Astrocyte of the spinal cord (primary cell): ENCODE results near the gene ZBTB49.
"Not testable (repeated sequence)": the region's sequence is repeated elsewhere in the genome, so short reads cannot be mapped to it uniquely, and the experiment has no call there.

ENCODE experiments used
- DNase-seq: peaks from one replicate; pipeline ENCODE4 v3.0.0; 2011; ENCODE audit warnings: low read depth, low spot score
- H3K4me3 ChIP-seq: 2 replicates; pipeline ENCODE4 v1.5.1; 2011; ENCODE audit warnings: low read depth, mild to moderate bottlenecking, low read length, moderate library complexity
- in situ Hi-C: cut with HindIII; loops from 2 replicates; pipeline ENCODE4 v1.10.0; 2017; ENCODE audit warnings: low sequenced_read_pairs
- TF ChIP-seq, protein P1 (sequence below): IDR thresholded peaks from 2 replicates; pipeline ENCODE4 v1.5.1; 2012; ENCODE audit warnings: low read depth, mild to moderate bottlenecking, low read length, inconsistent platforms

The ZBTB49 gene

DNA sequence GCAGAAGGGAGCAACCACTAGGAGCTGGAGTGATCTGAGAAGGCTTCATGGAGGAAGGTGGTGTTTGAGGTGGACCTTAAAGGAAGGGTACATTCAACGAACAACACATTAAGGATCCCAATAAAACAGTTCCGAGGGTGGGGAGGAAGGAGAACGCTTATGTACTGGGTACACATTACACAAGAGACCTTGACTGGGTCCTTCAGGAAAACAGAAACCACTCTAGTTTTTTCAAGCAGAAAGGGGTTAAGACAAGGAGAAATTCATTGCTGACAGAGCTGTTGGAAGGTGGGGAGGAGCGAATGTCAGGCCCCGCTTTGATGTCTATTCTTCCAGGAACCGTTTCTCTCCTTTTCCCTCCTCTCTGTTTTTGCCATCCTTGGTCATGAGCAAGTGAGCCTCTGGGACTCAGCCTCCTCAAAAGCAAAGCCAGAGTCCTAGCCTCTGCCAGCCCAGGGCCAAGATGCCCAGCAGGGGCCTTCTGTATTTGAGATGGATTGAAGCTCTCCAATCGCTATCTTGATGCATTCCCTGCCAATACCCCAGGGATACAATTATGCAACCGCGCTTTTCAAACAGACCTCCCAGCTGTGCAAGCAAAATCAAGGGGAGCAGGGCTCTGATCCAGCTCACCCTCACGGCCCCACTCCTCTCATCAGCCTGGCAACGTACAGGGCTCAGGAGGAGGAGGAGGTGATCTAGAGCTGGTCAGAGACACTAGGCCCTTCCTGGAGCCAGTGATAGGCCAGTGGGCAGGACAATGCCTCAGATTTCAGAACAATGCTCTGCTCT, 48.4 kb downstream of the ZBTB49 start:
- in situ Hi-C loops: no loop called here
- no peak for DNase-seq
- H3K4me3 ChIP-seq: no peak overlapping the region
- TF ChIP-seq, protein P1, sequence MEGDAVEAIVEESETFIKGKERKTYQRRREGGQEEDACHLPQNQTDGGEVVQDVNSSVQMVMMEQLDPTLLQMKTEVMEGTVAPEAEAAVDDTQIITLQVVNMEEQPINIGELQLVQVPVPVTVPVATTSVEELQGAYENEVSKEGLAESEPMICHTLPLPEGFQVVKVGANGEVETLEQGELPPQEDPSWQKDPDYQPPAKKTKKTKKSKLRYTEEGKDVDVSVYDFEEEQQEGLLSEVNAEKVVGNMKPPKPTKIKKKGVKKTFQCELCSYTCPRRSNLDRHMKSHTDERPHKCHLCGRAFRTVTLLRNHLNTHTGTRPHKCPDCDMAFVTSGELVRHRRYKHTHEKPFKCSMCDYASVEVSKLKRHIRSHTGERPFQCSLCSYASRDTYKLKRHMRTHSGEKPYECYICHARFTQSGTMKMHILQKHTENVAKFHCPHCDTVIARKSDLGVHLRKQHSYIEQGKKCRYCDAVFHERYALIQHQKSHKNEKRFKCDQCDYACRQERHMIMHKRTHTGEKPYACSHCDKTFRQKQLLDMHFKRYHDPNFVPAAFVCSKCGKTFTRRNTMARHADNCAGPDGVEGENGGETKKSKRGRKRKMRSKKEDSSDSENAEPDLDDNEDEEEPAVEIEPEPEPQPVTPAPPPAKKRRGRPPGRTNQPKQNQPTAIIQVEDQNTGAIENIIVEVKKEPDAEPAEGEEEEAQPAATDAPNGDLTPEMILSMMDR: no peak

DNA sequence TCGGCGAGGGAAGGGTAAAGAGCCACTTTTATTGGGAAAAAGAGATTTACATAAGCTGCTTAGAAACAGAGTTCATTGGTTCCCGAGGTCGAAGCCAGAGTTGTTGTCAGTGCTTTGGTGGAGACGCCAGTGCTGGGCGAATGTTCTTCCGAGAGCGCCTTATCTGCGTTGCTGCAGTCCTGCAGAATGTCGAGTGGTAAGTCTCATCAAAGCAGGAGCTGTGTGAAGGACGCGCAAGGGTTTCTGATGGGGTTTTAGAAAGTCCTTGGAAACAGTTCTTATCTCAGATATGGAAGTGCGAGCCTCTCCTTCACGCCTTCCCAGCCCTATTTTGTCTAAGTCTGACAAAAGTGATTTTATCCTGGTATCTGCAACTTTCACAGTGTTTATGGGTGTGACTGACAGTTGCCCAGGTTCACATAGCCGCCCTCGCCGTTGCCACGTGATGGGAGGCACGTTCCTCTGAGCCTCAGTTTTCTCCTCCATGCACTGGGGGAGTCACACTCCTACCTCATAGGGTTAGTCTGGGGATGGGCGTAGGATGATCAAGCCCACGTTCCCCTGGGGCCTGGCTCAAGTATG, 49.5 kb downstream of the ZBTB49 start:
- H3K4me3 ChIP-seq: no peak overlapping the region
- DNase-seq: no peak
- TF ChIP-seq, protein P1: no peak
- in situ Hi-C loops: no loop called here

DNA sequence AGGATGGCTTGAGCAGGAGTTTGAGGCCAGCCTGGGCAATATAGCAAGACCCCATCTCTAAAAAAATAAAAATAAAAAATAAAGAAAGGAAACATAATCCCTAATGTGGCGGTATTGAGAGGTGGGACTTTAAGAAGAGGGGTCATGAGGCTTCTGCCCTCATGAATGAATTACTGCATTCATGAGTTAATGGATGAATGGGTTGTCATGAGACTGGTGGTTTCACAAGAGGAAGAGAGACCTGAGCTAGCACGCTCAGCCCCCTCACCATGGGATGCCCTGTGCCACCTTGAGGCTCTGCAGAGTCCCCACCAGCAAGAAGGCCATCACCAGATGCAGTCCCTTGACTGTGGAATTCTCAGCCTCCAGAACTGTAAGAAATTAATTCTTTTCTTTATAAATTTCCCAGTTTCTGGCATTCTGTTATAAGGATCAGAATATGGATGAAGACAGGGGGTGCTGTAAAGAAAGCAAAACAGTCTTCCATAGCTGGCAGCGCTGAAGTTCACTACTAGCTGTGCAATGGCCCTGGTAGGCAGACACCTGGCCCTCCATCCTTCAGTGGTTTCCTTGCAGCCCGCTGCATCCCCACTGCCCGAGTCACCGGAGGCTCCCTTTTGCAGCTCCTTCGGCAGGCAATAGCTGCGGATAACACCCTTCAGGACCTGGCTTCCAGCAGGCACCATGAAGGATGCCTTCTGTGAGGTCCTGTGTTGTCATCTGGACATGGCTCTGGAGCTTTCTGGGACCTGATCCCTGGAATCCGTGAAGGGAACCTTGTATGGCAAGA, 52.0 kb downstream of the ZBTB49 start:
- in situ Hi-C loops: no loop called here
- DNase-seq: no peak
- no peak overlapping the region for H3K4me3 ChIP-seq
- TF ChIP-seq, protein P1: no peak

GRCh38 chr4:4343038-4343437, 53.0 kb downstream of the ZBTB49 start:
- DNase-seq: no peak
- no peak overlapping the region for H3K4me3 ChIP-seq
- TF ChIP-seq, protein P1: no peak
- in situ Hi-C loops: no loop called here

GRCh38 chr4:4344915-4345527, 55.0 kb downstream of the ZBTB49 start:
- H3K4me3 ChIP-seq: no peak overlapping the region
- in situ Hi-C loops: no loop called here
- TF ChIP-seq, protein P1: no peak
- no peak for DNase-seq

GRCh38 chr4:4347585-4347984, 57.5 kb downstream of the ZBTB49 start:
- DNase-seq: no peak
- TF ChIP-seq, protein P1: no peak
- in situ Hi-C loops: no loop called here
- H3K4me3 ChIP-seq: no peak overlapping the region

GRCh38 chr4:4348585-4348984, 58.5 kb downstream of the ZBTB49 start:
- DNase-seq, in situ Hi-C loops, H3K4me3 ChIP-seq: not testable (repeated sequence)
